Gastrocnemius medialis (tissue), 4 donors: ENCODE data around the gene WDR49. TPM values are rescaled to one million over a fixed set of nuclear protein-coding genes. Genes with fewer than 3 reads are reported as not detected.

Source experiments
- ATAC-seq, 2 donors: fragments of 150-250 bp; one replicate each; pipeline ENCODE4 v1.9.1; 2016
- DNase-seq, 2 donors: peaks; one replicate each; pipeline ENCODE4 v3.0.0-alpha.2; 2019
- H3K27ac ChIP-seq, 4 donors: fragments of 200-600 bp; sonication (generic); 1 replicate in 1 of 4; 2 replicates in 3 of 4; pipeline ENCODE4 v1.5.1; 2016 to 2018; ENCODE audit warnings: mild to moderate bottlenecking in 2 of 4, moderate library complexity in 1 of 4
- H3K27me3 ChIP-seq, 3 donors: fragments of 200-600 bp; sonication (generic) in 2 of 3; 1 replicate in 1 of 3; 2 replicates in 2 of 3; pipeline versions ENCODE4 v1.5.1 to v1.6.0; 2016 to 2019; ENCODE audit warnings: mild to moderate bottlenecking in 1 of 3, moderate library complexity in 1 of 3
- H3K36me3 ChIP-seq, 2 donors: fragments of 200-600 bp; sonication (generic) in 1 of 2; one replicate each; pipeline ENCODE4 v1.5.1; 2017 to 2018
- H3K4me1 ChIP-seq, 2 donors: fragments of 200-600 bp; sonication (generic) in 1 of 2; one replicate each; pipeline ENCODE4 v1.5.1; 2016 to 2017; ENCODE audit warnings: mild to moderate bottlenecking in 2 of 2
- H3K4me3 ChIP-seq, 4 donors: fragments of 200-600 bp; sonication (generic) in 3 of 4; 1 replicate in 1 of 4; 2 replicates in 3 of 4; pipeline ENCODE4 v1.5.1; 2016 to 2019; ENCODE audit warnings: mild to moderate bottlenecking in 2 of 4
- H3K9me3 ChIP-seq, 3 donors: fragments of 200-600 bp; sonication (generic) in 2 of 3; 1 replicate in 1 of 3; 2 replicates in 2 of 3; pipeline ENCODE4 v1.5.1; 2016 to 2019
- POLR2A ChIP-seq, 2 donors: fragments of 450-650 bp; IDR thresholded peaks; one replicate each; pipeline ENCODE4 v1.6.1; 2017; ENCODE audit warnings: antibody characterized with exemption in 2 of 2, mild to moderate bottlenecking in 2 of 2, moderate library complexity in 2 of 2
- in situ Hi-C, 4 donors: fragments of 200-750 bp; cut with MboI; loops; one replicate each; pipeline versions ENCODE4 v1.15.0 to v1.8.0; 2017; ENCODE audit warnings: low sequenced_read_pairs in 4 of 4
- intact Hi-C: fragments of 100-400 bp; cut with DNase I; formaldehyde crosslinking; loops from one replicate; pipeline ENCODE4 v1.15.1; 2023; ENCODE audit warnings: low total_unique reads
- total RNA-seq, 4 donors: library from RNA; depleted of rRNA; stranded (reverse); fragments of >200 nt; gene quantifications; one replicate each; pipeline versions ENCODE4 v1.1.0 to v1.2.3, GENCODE V29; 2016
- TF ChIP-seq, protein P1 (sequence below), 5 experiments: fragments of 450-650 bp in 3 of 5; fragments of 200-600 bp in 2 of 5; sonication (generic) in 2 of 5; IDR thresholded peaks in 4 of 5; conservative IDR thresholded peaks in 1 of 5; 1 replicate in 4 of 5; 2 replicates in 1 of 5; pipeline ENCODE4 v1.5.1; 2016 to 2019; ENCODE audit warnings: antibody characterized with exemption in 5 of 5, mild to moderate bottlenecking in 3 of 5, moderate library complexity in 3 of 5

WDR49 gene
- total RNA-seq, 4 donors from 2014 or later: 0.29 to 1.2 (median 0.68) TPM

DNA sequence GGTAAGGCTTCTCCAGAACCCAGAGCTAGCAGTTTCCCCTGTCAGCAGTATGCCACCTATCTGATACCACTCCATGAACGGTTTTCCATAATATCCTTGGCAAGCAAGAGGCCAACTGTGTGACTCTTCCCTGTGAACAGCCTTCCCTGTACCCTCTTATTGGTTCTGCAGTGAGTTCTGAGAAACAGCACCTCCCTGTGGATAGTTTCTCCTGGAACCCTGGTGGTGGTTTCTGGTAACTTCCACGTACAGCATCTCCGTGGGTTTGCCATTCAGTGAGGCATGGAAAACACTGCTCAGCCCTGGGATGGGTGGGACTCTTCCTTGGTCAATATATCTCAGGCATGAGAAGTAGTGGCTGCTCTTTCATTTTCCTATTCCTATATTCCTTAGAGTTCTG lies 160.5 kb downstream of the WDR49 start:
- no peaks in the 10 kb centered on the region for H3K4me1 ChIP-seq
- DNase-seq (no peak), ATAC-seq (no peak)
- H3K4me3 ChIP-seq: no peak overlapping the region
- no peaks in the 10 kb centered on the region for H3K27me3 ChIP-seq
- no peaks in the 10 kb centered on the region for H3K9me3 ChIP-seq
- TF ChIP-seq POLR2A (IDR thresholded peaks at IDR 0.05): no peak
- TF ChIP-seq, protein P1, sequence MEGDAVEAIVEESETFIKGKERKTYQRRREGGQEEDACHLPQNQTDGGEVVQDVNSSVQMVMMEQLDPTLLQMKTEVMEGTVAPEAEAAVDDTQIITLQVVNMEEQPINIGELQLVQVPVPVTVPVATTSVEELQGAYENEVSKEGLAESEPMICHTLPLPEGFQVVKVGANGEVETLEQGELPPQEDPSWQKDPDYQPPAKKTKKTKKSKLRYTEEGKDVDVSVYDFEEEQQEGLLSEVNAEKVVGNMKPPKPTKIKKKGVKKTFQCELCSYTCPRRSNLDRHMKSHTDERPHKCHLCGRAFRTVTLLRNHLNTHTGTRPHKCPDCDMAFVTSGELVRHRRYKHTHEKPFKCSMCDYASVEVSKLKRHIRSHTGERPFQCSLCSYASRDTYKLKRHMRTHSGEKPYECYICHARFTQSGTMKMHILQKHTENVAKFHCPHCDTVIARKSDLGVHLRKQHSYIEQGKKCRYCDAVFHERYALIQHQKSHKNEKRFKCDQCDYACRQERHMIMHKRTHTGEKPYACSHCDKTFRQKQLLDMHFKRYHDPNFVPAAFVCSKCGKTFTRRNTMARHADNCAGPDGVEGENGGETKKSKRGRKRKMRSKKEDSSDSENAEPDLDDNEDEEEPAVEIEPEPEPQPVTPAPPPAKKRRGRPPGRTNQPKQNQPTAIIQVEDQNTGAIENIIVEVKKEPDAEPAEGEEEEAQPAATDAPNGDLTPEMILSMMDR (IDR thresholded peaks at IDR 0.05 in 4 of 5, conservative IDR thresholded peaks at IDR 0.05 in 1 of 5): no peak
- intact Hi-C loops: no loop called here
- no peak overlapping the region for H3K27ac ChIP-seq
- in situ Hi-C loops: no loop called here
- no peaks in the 10 kb centered on the region for H3K36me3 ChIP-seq

DNA sequence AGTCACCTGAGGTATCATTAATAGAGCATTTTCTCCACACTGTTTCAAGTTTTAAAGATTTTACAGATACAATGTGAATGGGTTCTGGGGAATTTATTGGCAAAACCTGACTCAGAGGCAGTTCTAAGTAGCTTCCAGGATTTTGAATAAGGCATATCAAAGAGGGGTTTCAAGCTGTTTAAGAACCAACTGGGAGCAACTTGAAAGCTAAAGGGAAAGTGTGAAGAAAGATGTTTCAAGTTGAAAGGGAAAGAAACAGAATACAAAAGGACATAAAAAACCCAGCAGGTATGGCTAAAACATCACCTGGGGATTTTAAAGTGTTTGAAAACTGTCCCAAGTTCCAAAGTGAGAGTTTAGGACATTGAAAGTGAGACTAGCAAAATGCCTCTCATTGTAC lies 162.1 kb downstream of the WDR49 start:
- in situ Hi-C loops (no loop called here), intact Hi-C loops (no loop called here)
- TF ChIP-seq POLR2A (IDR thresholded peaks at IDR 0.05): no peak
- Histone ChIP-seq H3K27me3 (no peaks in the 10 kb centered on the region), H3K27ac (no peak overlapping the region), H3K4me1 (no peaks in the 10 kb centered on the region), H3K9me3 (no peaks in the 10 kb centered on the region), H3K4me3 (no peak overlapping the region), H3K36me3 (no peaks in the 10 kb centered on the region)
- ATAC-seq (no peak), DNase-seq (no peak)

DNA sequence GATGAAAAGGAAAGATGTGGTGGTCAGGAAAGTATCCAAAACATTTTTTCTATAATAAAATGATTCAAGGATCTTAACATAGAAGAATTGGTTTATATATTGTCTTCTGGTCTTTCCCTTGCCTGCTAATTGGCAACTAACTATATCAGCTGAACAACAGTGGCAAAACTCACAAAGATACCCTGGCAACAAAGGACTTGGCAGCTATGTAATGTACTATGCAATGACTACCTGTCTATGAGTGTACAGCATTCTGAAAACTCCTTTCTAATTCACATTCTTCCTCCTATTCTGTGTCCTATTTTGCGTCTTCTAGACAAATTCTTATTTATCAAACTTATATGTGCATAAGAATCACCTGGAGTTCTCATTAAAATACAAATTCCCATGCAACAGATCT lies 164.2 kb downstream of the WDR49 start:
- Histone ChIP-seq H3K4me3 (no peak overlapping the region), H3K36me3 (no peaks in the 10 kb centered on the region), H3K27me3 (no peaks in the 10 kb centered on the region), H3K4me1 (no peaks in the 10 kb centered on the region), H3K27ac (no peak overlapping the region), H3K9me3 (no peaks in the 10 kb centered on the region)
- TF ChIP-seq, protein P1 (IDR thresholded peaks at IDR 0.05 in 4 of 5, conservative IDR thresholded peaks at IDR 0.05 in 1 of 5): no peak
- TF ChIP-seq POLR2A (IDR thresholded peaks at IDR 0.05): no peak
- intact Hi-C loops: no loop called here
- ATAC-seq (no peak), DNase-seq (no peak)
- in situ Hi-C loops: no loop called here

DNA sequence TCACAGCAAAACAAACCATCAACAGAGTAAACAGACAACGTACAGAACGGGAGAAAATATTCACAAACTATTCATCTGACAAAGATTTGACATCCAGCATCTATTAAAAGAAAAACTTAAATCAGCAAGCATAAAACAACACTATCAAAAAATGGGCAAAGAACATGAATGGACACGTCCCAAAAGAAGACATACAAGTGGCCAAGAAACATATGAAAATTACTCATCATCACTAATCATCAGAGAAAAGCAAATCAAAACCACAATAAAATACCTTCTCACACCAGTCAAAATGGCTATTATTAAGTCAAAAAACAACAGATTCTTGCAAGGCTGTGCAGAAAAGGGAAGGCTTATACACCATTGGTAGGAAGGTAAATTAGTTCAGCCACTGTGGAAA lies 166.2 kb downstream of the WDR49 start:
- Histone ChIP-seq H3K9me3 (no peaks in the 10 kb centered on the region), H3K27me3 (no peaks in the 10 kb centered on the region), H3K36me3 (no peaks in the 10 kb centered on the region), H3K4me3 (no peak overlapping the region), H3K4me1 (no peaks in the 10 kb centered on the region), H3K27ac (no peak overlapping the region)
- in situ Hi-C loops: no loop called here
- ATAC-seq: no peak
- no peak for DNase-seq
- intact Hi-C loops: no loop called here
- TF ChIP-seq, protein P1 (IDR thresholded peaks at IDR 0.05 in 4 of 5, conservative IDR thresholded peaks at IDR 0.05 in 1 of 5): no peak
- no peak for TF ChIP-seq POLR2A (IDR thresholded peaks at IDR 0.05)

DNA sequence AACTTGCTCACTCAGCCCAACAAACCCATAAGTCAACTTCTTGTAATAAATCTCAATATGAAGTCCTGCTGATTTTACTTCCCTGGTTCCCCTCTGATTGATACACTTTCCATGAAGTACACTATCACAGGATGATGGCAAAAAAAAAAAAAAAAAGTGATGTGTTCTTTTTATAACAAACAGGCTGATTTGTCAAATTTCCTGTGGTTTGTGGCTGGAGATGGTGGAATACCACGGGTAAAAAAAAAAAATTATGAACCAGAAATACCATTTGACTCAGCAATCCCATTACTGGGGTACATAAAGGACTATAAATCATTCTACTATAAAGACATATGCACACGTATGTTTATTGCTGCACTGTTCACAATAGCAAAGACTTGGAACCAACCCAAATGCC lies 169.2 kb downstream of the WDR49 start:
- Histone ChIP-seq H3K36me3 (no peaks in the 10 kb centered on the region), H3K27me3 (no peaks in the 10 kb centered on the region), H3K27ac (no peak overlapping the region), H3K4me1 (no peaks in the 10 kb centered on the region), H3K4me3 (no peak overlapping the region), H3K9me3 (no peaks in the 10 kb centered on the region)
- TF ChIP-seq POLR2A (IDR thresholded peaks at IDR 0.05): no peak
- TF ChIP-seq, protein P1 (IDR thresholded peaks at IDR 0.05 in 4 of 5, conservative IDR thresholded peaks at IDR 0.05 in 1 of 5): no peak
- intact Hi-C loops: no loop called here
- ATAC-seq (no peak), DNase-seq (no peak)
- in situ Hi-C loops: no loop called here
